DND-41 (cell line): ENCODE measurements around the gene FBXL3.
"Not testable (repeated sequence)": the region's sequence is repeated elsewhere in the genome, so short reads cannot be mapped to it uniquely, and the experiment has no call there.

Experiments used
- ATAC-seq: fragments of 200-7000 bp; cut with Tn5 transposase; 3 replicates; pipeline ENCODE4 v1.9.1; 2021; ENCODE audit warnings: low read depth; ENCODE audit not compliant: insufficient read depth
- DNase-seq: peaks from one replicate; pipeline ENCODE4 v3.0.0-alpha.2; 2020
- H2AFZ ChIP-seq: 2 replicates; pipeline ENCODE4 v1.6.0; 2012; ENCODE audit warnings: low read depth, low read length
- H3K27ac ChIP-seq: 2 replicates; pipeline ENCODE4 v1.5.1; 2012; ENCODE audit warnings: low read length, inconsistent platforms
- H3K27me3 ChIP-seq: fragments of 200-600 bp; sonication (generic); 2 replicates; pipeline ENCODE4 v1.6.0; 2012; ENCODE audit warnings: low read length, mild to moderate bottlenecking, inconsistent platforms; ENCODE audit not compliant: insufficient read depth, poor library complexity
- H3K36me3 ChIP-seq: 2 replicates; pipeline ENCODE4 v1.5.1; 2012; ENCODE audit warnings: low read length, inconsistent platforms; ENCODE audit not compliant: insufficient read depth
- H3K4me1 ChIP-seq: 2 replicates; pipeline ENCODE4 v1.5.1; 2012; ENCODE audit warnings: mild to moderate bottlenecking, low read length; ENCODE audit not compliant: insufficient read depth
- H3K4me2 ChIP-seq: 2 replicates; pipeline ENCODE4 v1.6.0; 2012; ENCODE audit warnings: mild to moderate bottlenecking, moderate library complexity, low read length, inconsistent platforms; ENCODE audit not compliant: insufficient read depth
- H3K4me3 ChIP-seq, 2 experiments: fragments of 200-600 bp in 1 of 2; shearing (Covaris generic) in 1 of 2; 2 replicates each; pipeline ENCODE4 v1.5.1; 2012 to 2016; ENCODE audit warnings: inconsistent platforms in 2 of 2, low read length in 2 of 2, mild to moderate bottlenecking in 2 of 2, low read depth in 1 of 2, moderate library complexity in 1 of 2
- H3K79me2 ChIP-seq: 2 replicates; pipeline ENCODE4 v1.6.0; 2012; ENCODE audit warnings: low read length, inconsistent platforms; ENCODE audit not compliant: insufficient read depth
- H3K9ac ChIP-seq: 2 replicates; pipeline ENCODE4 v1.6.0; 2012; ENCODE audit warnings: low read depth, mild to moderate bottlenecking, inconsistent platforms, low read length, moderate library complexity
- H3K9me3 ChIP-seq: 2 replicates; pipeline ENCODE4 v1.5.1; 2012; ENCODE audit warnings: low read length, moderate library complexity, mild to moderate bottlenecking, inconsistent platforms; ENCODE audit not compliant: insufficient read depth, severe bottlenecking
- H4K20me1 ChIP-seq: 2 replicates; pipeline ENCODE4 v1.6.0; 2012; ENCODE audit warnings: low read length; ENCODE audit not compliant: insufficient read depth
- EZH2 ChIP-seq: IDR thresholded peaks from 3 replicates; pipeline ENCODE4 v1.6.1; 2012; ENCODE audit warnings: borderline replicate concordance, low read depth, mild to moderate bottlenecking, moderate library complexity, low read length, inconsistent platforms; ENCODE audit not compliant: severe bottlenecking
- TF ChIP-seq, protein P1 (sequence below): IDR thresholded peaks from 2 replicates; pipeline ENCODE4 v1.5.1; 2012; ENCODE audit warnings: borderline replicate concordance, low read length, moderate library complexity, mild to moderate bottlenecking; ENCODE audit not compliant: poor library complexity, severe bottlenecking; ENCODE audit errors: extremely low read depth

The FBXL3 gene

GRCh38 chr13:76965759-76966421 lies 61.1 kb downstream of the FBXL3 start:
- no peak overlapping the region for H3K4me3 ChIP-seq
- no peak for DNase-seq
- no peaks in the 10 kb centered on the region for H3K9me3 ChIP-seq
- H3K4me1 ChIP-seq: no peaks in the 10 kb centered on the region
- H2AFZ ChIP-seq: no peak overlapping the region
- no peak overlapping the region for H3K27ac ChIP-seq
- TF ChIP-seq, protein P1, sequence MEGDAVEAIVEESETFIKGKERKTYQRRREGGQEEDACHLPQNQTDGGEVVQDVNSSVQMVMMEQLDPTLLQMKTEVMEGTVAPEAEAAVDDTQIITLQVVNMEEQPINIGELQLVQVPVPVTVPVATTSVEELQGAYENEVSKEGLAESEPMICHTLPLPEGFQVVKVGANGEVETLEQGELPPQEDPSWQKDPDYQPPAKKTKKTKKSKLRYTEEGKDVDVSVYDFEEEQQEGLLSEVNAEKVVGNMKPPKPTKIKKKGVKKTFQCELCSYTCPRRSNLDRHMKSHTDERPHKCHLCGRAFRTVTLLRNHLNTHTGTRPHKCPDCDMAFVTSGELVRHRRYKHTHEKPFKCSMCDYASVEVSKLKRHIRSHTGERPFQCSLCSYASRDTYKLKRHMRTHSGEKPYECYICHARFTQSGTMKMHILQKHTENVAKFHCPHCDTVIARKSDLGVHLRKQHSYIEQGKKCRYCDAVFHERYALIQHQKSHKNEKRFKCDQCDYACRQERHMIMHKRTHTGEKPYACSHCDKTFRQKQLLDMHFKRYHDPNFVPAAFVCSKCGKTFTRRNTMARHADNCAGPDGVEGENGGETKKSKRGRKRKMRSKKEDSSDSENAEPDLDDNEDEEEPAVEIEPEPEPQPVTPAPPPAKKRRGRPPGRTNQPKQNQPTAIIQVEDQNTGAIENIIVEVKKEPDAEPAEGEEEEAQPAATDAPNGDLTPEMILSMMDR: no peak
- no peak for TF ChIP-seq EZH2
- H3K27me3 ChIP-seq: peaks cover 4% of the 10 kb centered on the region
- H3K79me2 ChIP-seq: no peaks in the 10 kb centered on the region
- no peaks in the 10 kb centered on the region for H3K36me3 ChIP-seq
- no peak for ATAC-seq
- H3K4me2 ChIP-seq: no peak overlapping the region
- no peak overlapping the region for H3K9ac ChIP-seq
- no peaks in the 10 kb centered on the region for H4K20me1 ChIP-seq

GRCh38 chr13:76959734-76960133 lies 67.2 kb downstream of the FBXL3 start:
- not testable (repeated sequence) for DNase-seq, H3K4me1 ChIP-seq, H3K4me3 ChIP-seq, ATAC-seq, H2AFZ ChIP-seq, H3K79me2 ChIP-seq, H3K9ac ChIP-seq, H3K27me3 ChIP-seq, H3K4me2 ChIP-seq, H3K27ac ChIP-seq, H4K20me1 ChIP-seq, H3K36me3 ChIP-seq
- peaks cover 22% of the 10 kb centered on the region for H3K9me3 ChIP-seq

GRCh38 chr13:76958841-76959432 lies 68.0 kb downstream of the FBXL3 start:
- H3K4me2 ChIP-seq: no peak overlapping the region
- no peaks in the 10 kb centered on the region for H4K20me1 ChIP-seq
- DNase-seq (no peak), ATAC-seq (no peak)
- no peaks in the 10 kb centered on the region for H3K4me1 ChIP-seq
- H3K36me3 ChIP-seq: no peaks in the 10 kb centered on the region
- H3K9me3 ChIP-seq: peaks cover 22% of the 10 kb centered on the region
- no peaks in the 10 kb centered on the region for H3K27me3 ChIP-seq
- H3K4me3 ChIP-seq: no peak overlapping the region
- no peak overlapping the region for H3K9ac ChIP-seq
- no peak overlapping the region for H2AFZ ChIP-seq
- TF ChIP-seq EZH2: no peak
- TF ChIP-seq, protein P1: no peak
- H3K27ac ChIP-seq: no peak overlapping the region
- H3K79me2 ChIP-seq: no peaks in the 10 kb centered on the region

GRCh38 chr13:76955661-76956060 lies 71.3 kb downstream of the FBXL3 start:
- ATAC-seq (no peak), DNase-seq (no peak)
- H3K79me2 ChIP-seq: no peaks in the 10 kb centered on the region
- H3K36me3 ChIP-seq: no peaks in the 10 kb centered on the region
- peaks cover 20% of the 10 kb centered on the region for H3K9me3 ChIP-seq
- H2AFZ ChIP-seq: no peak overlapping the region
- H3K9ac ChIP-seq: no peak overlapping the region
- peaks cover 2% of the 10 kb centered on the region for H3K27me3 ChIP-seq
- TF ChIP-seq EZH2: no peak
- TF ChIP-seq, protein P1: no peak
- no peak overlapping the region for H3K27ac ChIP-seq
- H3K4me2 ChIP-seq: no peak overlapping the region
- no peaks in the 10 kb centered on the region for H3K4me1 ChIP-seq
- H4K20me1 ChIP-seq: no peaks in the 10 kb centered on the region
- no peak overlapping the region for H3K4me3 ChIP-seq
